ENCODE results near the gene KATNB1.
"Not testable (repeated sequence)": the region's sequence is repeated elsewhere in the genome, so short reads cannot be mapped to it uniquely, and the experiment has no call there.

Gene KATNB1

GRCh38 chr16:57711993-57712392 is 23.6 kb upstream of the KATNB1 start:
- no peak overlapping the region for H3K4me3 ChIP-seq (ENCODE audit: low read depth, low read length, poor library complexity, severe bottlenecking)
- no peaks in the 10 kb centered on the region for H3K36me3 ChIP-seq (ENCODE audit: insufficient read depth, low read length)
- no peaks in the 10 kb centered on the region for H3K9me3 ChIP-seq (ENCODE audit: low read length)
- no peaks in the 10 kb centered on the region for H4K20me1 ChIP-seq (ENCODE audit: insufficient read depth, low read length)
- no peak overlapping the region for H3K4me2 ChIP-seq (ENCODE audit: low read length)
- H3K9ac ChIP-seq (ENCODE audit: low read length), result no peak overlapping the region
- no peak overlapping the region for H3K27ac ChIP-seq (ENCODE audit: low read depth, low read length, poor library complexity, severe bottlenecking)
- no peak overlapping the region for H2AFZ ChIP-seq (ENCODE audit: low read length)
- H3K79me2 ChIP-seq (ENCODE audit: insufficient read depth, low read length), result no peaks in the 10 kb centered on the region
- TF ChIP-seq EZH2 (IDR thresholded peaks at IDR 0.05; ENCODE audit: borderline replicate concordance, low read length), result no peak
- TF ChIP-seq CTCF (IDR thresholded peaks at IDR 0.05; ENCODE audit: low read length), result no peak
- H3F3A ChIP-seq (ENCODE audit: insufficient read depth, low read length), result no peaks in the 10 kb centered on the region
- H3K9me2 ChIP-seq (ENCODE audit: low read depth, low read length), result no peaks in the 10 kb centered on the region
- H3K4me1 ChIP-seq (ENCODE audit: insufficient read depth, low read length, severe bottlenecking), result no peaks in the 10 kb centered on the region
- peaks cover 3% of the 10 kb centered on the region; the same call in 1 of the 2 replicates for H3K27me3 ChIP-seq (ENCODE audit: insufficient read depth, low read length)

- not testable (repeated sequence) for H3K9ac ChIP-seq (ENCODE audit: low read length); H3K27ac ChIP-seq (ENCODE audit: low read depth, low read length, poor library complexity, severe bottlenecking); H3K27me3 ChIP-seq (ENCODE audit: insufficient read depth, low read length); H3K79me2 ChIP-seq (ENCODE audit: insufficient read depth, low read length); H3K4me1 ChIP-seq (ENCODE audit: insufficient read depth, low read length, severe bottlenecking); H3K9me2 ChIP-seq (ENCODE audit: low read depth, low read length); H3K36me3 ChIP-seq (ENCODE audit: insufficient read depth, low read length); H3K4me3 ChIP-seq (ENCODE audit: low read depth, low read length, poor library complexity, severe bottlenecking); H3F3A ChIP-seq (ENCODE audit: insufficient read depth, low read length); H3K9me3 ChIP-seq (ENCODE audit: low read length); H2AFZ ChIP-seq (ENCODE audit: low read length); H4K20me1 ChIP-seq (ENCODE audit: insufficient read depth, low read length); H3K4me2 ChIP-seq (ENCODE audit: low read length)
Observed at GRCh38 chr16:57712569-57712968, 23.0 kb upstream of the KATNB1 start.

- Histone ChIP-seq H3K4me3 (ENCODE audit: low read depth, low read length, poor library complexity, severe bottlenecking) (no peak overlapping the region), H3K27ac (ENCODE audit: low read depth, low read length, poor library complexity, severe bottlenecking) (no peak overlapping the region), H3F3A (ENCODE audit: insufficient read depth, low read length) (no peaks in the 10 kb centered on the region), H3K9me2 (ENCODE audit: low read depth, low read length) (no peaks in the 10 kb centered on the region), H3K27me3 (ENCODE audit: insufficient read depth, low read length) (peaks cover 3% of the 10 kb centered on the region; the same call in 1 of the 2 replicates), H3K79me2 (ENCODE audit: insufficient read depth, low read length) (no peaks in the 10 kb centered on the region), H3K36me3 (ENCODE audit: insufficient read depth, low read length) (no peaks in the 10 kb centered on the region), H4K20me1 (ENCODE audit: insufficient read depth, low read length) (no peaks in the 10 kb centered on the region), H3K9ac (ENCODE audit: low read length) (no peak overlapping the region), H3K9me3 (ENCODE audit: low read length) (no peaks in the 10 kb centered on the region), H2AFZ (ENCODE audit: low read length) (no peak overlapping the region), H3K4me2 (ENCODE audit: low read length) (no peak overlapping the region), H3K4me1 (ENCODE audit: insufficient read depth, low read length, severe bottlenecking) (no peaks in the 10 kb centered on the region)
- no peak for TF ChIP-seq EZH2 (IDR thresholded peaks at IDR 0.05; ENCODE audit: borderline replicate concordance, low read length)
- TF ChIP-seq CTCF (IDR thresholded peaks at IDR 0.05; ENCODE audit: low read length), result no peak
Observed at GRCh38 chr16:57713596-57713995, 22.0 kb upstream of the KATNB1 start.

- H3K27me3 ChIP-seq (ENCODE audit: insufficient read depth, low read length), result peaks cover 3% of the 10 kb centered on the region; the same call in 1 of the 2 replicates
- no peak overlapping the region for H3K27ac ChIP-seq (ENCODE audit: low read depth, low read length, poor library complexity, severe bottlenecking)
Observed at GRCh38 chr16:57714047-57714446, 21.5 kb upstream of the KATNB1 start.

More at GRCh38 chr16:57714047-57714446, 21.5 kb upstream of the KATNB1 start:
- Histone ChIP-seq H3K9me2 (ENCODE audit: low read depth, low read length) (no peaks in the 10 kb centered on the region), H3F3A (ENCODE audit: insufficient read depth, low read length) (no peaks in the 10 kb centered on the region), H2AFZ (ENCODE audit: low read length) (no peak overlapping the region), H3K36me3 (ENCODE audit: insufficient read depth, low read length) (no peaks in the 10 kb centered on the region), H3K79me2 (ENCODE audit: insufficient read depth, low read length) (no peaks in the 10 kb centered on the region), H3K4me3 (ENCODE audit: low read depth, low read length, poor library complexity, severe bottlenecking) (no peak overlapping the region), H3K4me1 (ENCODE audit: insufficient read depth, low read length, severe bottlenecking) (no peaks in the 10 kb centered on the region), H3K4me2 (ENCODE audit: low read length) (no peak overlapping the region), H3K9me3 (ENCODE audit: low read length) (no peaks in the 10 kb centered on the region), H3K9ac (ENCODE audit: low read length) (no peak overlapping the region), H4K20me1 (ENCODE audit: insufficient read depth, low read length) (no peaks in the 10 kb centered on the region)
- TF ChIP-seq EZH2 (IDR thresholded peaks at IDR 0.05; ENCODE audit: borderline replicate concordance, low read length) (no peak), CTCF (IDR thresholded peaks at IDR 0.05; ENCODE audit: low read length) (no peak)
